ENCODE measurements around the gene SLFN12.

Gene SLFN12

GRCh38 chr17:35387496-35387895 is 44.8 kb downstream of the SLFN12 start:
- no peak for ATAC-seq (replicated peaks)
- Mint-ChIP-seq H3K36me3 (no peaks in the 10 kb centered on the region), H3K9me3 (peaks cover 0 to 2% of the 10 kb centered on the region in 2 donors), H3K27ac (no peak overlapping the region), H3K4me1 (peaks cover 4 to 28% of the 10 kb centered on the region in 2 donors), H3K4me3 (no peak overlapping the region), H3K27me3 (peaks cover 0 to 5% of the 10 kb centered on the region in 2 donors)
- no peak for DNase-seq

- no peak for DNase-seq
- peaks cover 0 to 4% of the 10 kb centered on the region in 2 donors for H3K9me3 Mint-ChIP-seq
- H3K4me3 Mint-ChIP-seq: no peak overlapping the region
- ATAC-seq (replicated peaks): no peak
- H3K27me3 Mint-ChIP-seq: no peaks in the 10 kb centered on the region
- H3K4me1 Mint-ChIP-seq: peaks cover 29 to 51% of the 10 kb centered on the region in 2 donors
- H3K27ac Mint-ChIP-seq: no peak overlapping the region
- H3K36me3 Mint-ChIP-seq: no peaks in the 10 kb centered on the region
Observed at GRCh38 chr17:35377706-35378105, 54.6 kb downstream of the SLFN12 start.

- H3K9me3 Mint-ChIP-seq: peaks cover 0 to 3% of the 10 kb centered on the region in 2 donors
- peaks cover 25 to 45% of the 10 kb centered on the region in 2 donors for H3K4me1 Mint-ChIP-seq
- H3K27me3 Mint-ChIP-seq: no peaks in the 10 kb centered on the region
- H3K36me3 Mint-ChIP-seq: no peaks in the 10 kb centered on the region
- no peak overlapping the region for H3K27ac Mint-ChIP-seq
- no peak overlapping the region for H3K4me3 Mint-ChIP-seq
- no peak for DNase-seq
- ATAC-seq (replicated peaks): no peak
Observed at GRCh38 chr17:35377068-35377467, 55.2 kb downstream of the SLFN12 start.

GRCh38 chr17:35376245-35376644 is 56.1 kb downstream of the SLFN12 start:
- Mint-ChIP-seq H3K27ac (no peak overlapping the region), H3K9me3 (peaks cover 0 to 2% of the 10 kb centered on the region in 2 donors), H3K27me3 (no peaks in the 10 kb centered on the region), H3K4me3 (no peak overlapping the region), H3K4me1 (peaks cover 20 to 44% of the 10 kb centered on the region in 2 donors), H3K36me3 (peaks cover 0 to 4% of the 10 kb centered on the region in 2 donors)
- DNase-seq: no peak
- no peak for ATAC-seq (replicated peaks)

GRCh38 chr17:35374766-35375344 is 57.4 kb downstream of the SLFN12 start:
- Mint-ChIP-seq H3K36me3 (peaks cover 0 to 13% of the 10 kb centered on the region in 2 donors), H3K4me1 (peaks cover 18 to 39% of the 10 kb centered on the region in 2 donors), H3K27ac (peak overlapping the region; percentile 96), H3K27me3 (no peaks in the 10 kb centered on the region), H3K4me3 (peak overlapping the region; percentile 92 to 93), H3K9me3 (peaks cover 6 to 9% of the 10 kb centered on the region in 2 donors)
- DNase-seq: no peak
- ATAC-seq (replicated peaks): no peak

- peaks cover 18 to 38% of the 10 kb centered on the region in 2 donors for H3K4me1 Mint-ChIP-seq
- H3K27ac Mint-ChIP-seq: peak overlapping the region; percentile 96
- peaks cover 8 to 11% of the 10 kb centered on the region in 2 donors for H3K9me3 Mint-ChIP-seq
- ATAC-seq (replicated peaks) (peak; percentile 64 to 66), DNase-seq (peak; percentile 29)
- H3K27me3 Mint-ChIP-seq: no peaks in the 10 kb centered on the region
- H3K36me3 Mint-ChIP-seq: peaks cover 0 to 15% of the 10 kb centered on the region in 2 donors
- H3K4me3 Mint-ChIP-seq: peak overlapping the region; percentile 92 to 93
Observed at GRCh38 chr17:35373984-35374765, 58.1 kb downstream of the SLFN12 start.

GRCh38 chr17:35373534-35373983 is 58.7 kb downstream of the SLFN12 start, which contains the start of gene SLFN11:
TSS of gene SLFN11 (minus strand) at chr17:35373621. CDS start at chr17:35363807, 9,814 bp downstream.
- Mint-ChIP-seq H3K4me1 (peaks cover 18 to 39% of the 10 kb centered on the region in 2 donors), H3K27ac (peak within 1 kb of the TSS; percentile 96), H3K27me3 (no peaks in the 10 kb centered on the region), H3K4me3 (peak within 1 kb of the TSS; percentile 92 to 93), H3K36me3 (peaks cover 0 to 15% of the 10 kb centered on the region in 2 donors), H3K9me3 (peaks cover 8 to 11% of the 10 kb centered on the region in 2 donors)
- ATAC-seq (replicated peaks) (peak; percentile 60 to 66), DNase-seq (peak; percentile 56)

- peak overlapping the region; percentile 96 for H3K27ac Mint-ChIP-seq
- H3K36me3 Mint-ChIP-seq: peaks cover 0 to 17% of the 10 kb centered on the region in 2 donors
- no peaks in the 10 kb centered on the region for H3K27me3 Mint-ChIP-seq
- H3K4me1 Mint-ChIP-seq: peaks cover 20 to 45% of the 10 kb centered on the region in 2 donors
- H3K9me3 Mint-ChIP-seq: peaks cover 8 to 11% of the 10 kb centered on the region in 2 donors
- DNase-seq: peak; percentile 8
- H3K4me3 Mint-ChIP-seq: peak overlapping the region; percentile 92 to 93
- peak; percentile 18 to 20 for ATAC-seq (replicated peaks)
Observed at GRCh38 chr17:35372846-35373533, 59.3 kb downstream of the SLFN12 start.

- no peaks in the 10 kb centered on the region for H3K27me3 Mint-ChIP-seq
- peaks cover 24 to 51% of the 10 kb centered on the region in 2 donors for H3K4me1 Mint-ChIP-seq
- H3K36me3 Mint-ChIP-seq: peaks cover 0 to 20% of the 10 kb centered on the region in 2 donors
- no peak for DNase-seq
- H3K27ac Mint-ChIP-seq: no peak overlapping the region
- no peak for ATAC-seq (replicated peaks)
- H3K9me3 Mint-ChIP-seq: peaks cover 8 to 11% of the 10 kb centered on the region in 2 donors
- H3K4me3 Mint-ChIP-seq: peak overlapping the region; percentile 50 to 57
Observed at GRCh38 chr17:35371934-35372333, 60.4 kb downstream of the SLFN12 start.

GRCh38 chr17:35368081-35368830 is 64.0 kb downstream of the SLFN12 start:
- peak overlapping the region; percentile 33 for H3K27ac Mint-ChIP-seq
- peaks cover 4 to 37% of the 10 kb centered on the region in 2 donors for H3K36me3 Mint-ChIP-seq
- ATAC-seq (replicated peaks) (peak; percentile 100), DNase-seq (peak; percentile 47)
- H3K9me3 Mint-ChIP-seq: peaks cover 8 to 11% of the 10 kb centered on the region in 2 donors
- H3K4me3 Mint-ChIP-seq: peak overlapping the region; percentile 19 to 26
- no peaks in the 10 kb centered on the region for H3K27me3 Mint-ChIP-seq
- peaks cover 16 to 41% of the 10 kb centered on the region in 2 donors for H3K4me1 Mint-ChIP-seq

GRCh38 chr17:35361027-35361426 is 71.3 kb downstream of the SLFN12 start:
- Mint-ChIP-seq H3K36me3 (peaks cover 8 to 35% of the 10 kb centered on the region in 2 donors), H3K4me1 (peaks cover 6 to 15% of the 10 kb centered on the region in 2 donors), H3K4me3 (no peak overlapping the region), H3K27me3 (no peaks in the 10 kb centered on the region), H3K27ac (no peak overlapping the region), H3K9me3 (no peaks in the 10 kb centered on the region)
- DNase-seq: no peak
- no peak for ATAC-seq (replicated peaks)

Measured in stimulated activated naive B cell treated with anti-CD40 and anti-IgM and Interleukin-4, amounts not matched to agents 10 μg/mL and 1 μg/mL and 100 μg/mL, for 72 hours (primary cell).